ENCODE results near the gene COLEC11. TPM values are rescaled to one million over a fixed set of nuclear protein-coding genes. Genes with fewer than 3 reads are reported as not detected.
"Not testable (repeated sequence)": the region's sequence is repeated elsewhere in the genome, so short reads cannot be mapped to it uniquely, and the experiment has no call there.

COLEC11 gene
- total RNA-seq, 1 experiment from 2014 or later: not detected

DNA sequence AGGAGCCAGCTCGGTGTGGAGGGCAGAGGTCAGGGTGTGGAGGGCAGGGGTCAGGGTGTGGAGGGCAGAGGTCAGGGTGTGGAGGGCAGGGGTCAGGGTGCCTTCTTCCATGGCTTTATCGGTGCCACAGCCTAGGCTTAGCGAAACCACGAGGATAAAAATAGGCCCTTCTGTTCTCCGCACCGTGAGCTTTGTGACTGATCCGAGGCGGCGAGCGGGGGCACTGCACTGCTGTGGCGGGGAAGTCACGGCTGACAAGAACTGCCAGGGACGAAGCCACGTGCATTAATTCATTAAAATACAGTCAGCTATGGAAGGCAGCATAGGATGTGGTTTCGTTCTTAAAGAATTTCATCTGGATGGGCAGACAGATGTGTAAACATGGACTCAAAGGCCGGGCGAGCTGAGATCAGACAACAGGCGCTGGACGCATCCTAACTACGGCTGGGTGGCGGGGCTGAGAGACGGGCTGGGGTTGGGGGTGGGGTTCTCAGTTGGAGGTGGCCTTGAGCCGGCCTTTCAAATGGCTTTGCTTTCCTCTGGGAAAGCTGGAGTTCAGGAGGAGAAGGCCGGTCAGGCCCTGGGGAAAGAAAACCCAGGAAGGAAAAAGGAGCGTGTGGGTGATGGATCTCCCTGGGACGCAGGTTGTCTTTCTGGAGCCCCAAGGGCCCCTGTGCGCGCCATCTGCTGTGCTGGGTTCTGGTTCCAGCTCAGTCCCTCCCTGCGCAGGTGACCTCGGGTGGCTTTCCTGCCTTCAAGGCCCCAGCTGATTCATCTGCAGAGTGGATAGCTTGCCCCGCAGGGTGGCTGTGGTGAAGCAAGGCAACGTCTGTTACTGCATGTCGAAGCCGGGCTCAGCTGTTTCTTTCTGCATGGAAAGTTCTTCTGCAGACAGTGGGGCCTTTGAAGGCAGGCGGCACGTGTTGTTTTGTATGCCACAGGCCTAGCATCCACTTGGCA is 62.1 kb downstream of the COLEC11 start:
- Histone ChIP-seq H3K9me2 (replicated peaks; ENCODE audit: insufficient read depth, low read length) (no peaks in the 10 kb centered on the region), H3K27me3 (ENCODE audit: low read length) (no peaks in the 10 kb centered on the region), H3K4me3 (ENCODE audit: low read length) (no peak overlapping the region), H3K4me1 (ENCODE audit: low read length) (peaks cover 10% of the 10 kb centered on the region), H3K4me2 (ENCODE audit: low read depth, low read length, poor library complexity, severe bottlenecking) (peak overlapping the region; percentile 43), H3K27ac (ENCODE audit: low read length) (no peak overlapping the region), H3K36me3 (ENCODE audit: insufficient read depth, low read length) (no peaks in the 10 kb centered on the region), H3K9me3 (ENCODE audit: low read length) (no peaks in the 10 kb centered on the region), H2AFZ (ENCODE audit: low read length) (peak overlapping the region; percentile 78; the same call in 1 of the 2 replicates), H3K9ac (ENCODE audit: low read length) (peak overlapping the region; percentile 24), H4K20me1 (ENCODE audit: insufficient read depth, low read depth, low read length) (no peaks in the 10 kb centered on the region), H3K79me2 (ENCODE audit: low read length) (no peaks in the 10 kb centered on the region)
- DNase-seq: peak; percentile 50

DNA sequence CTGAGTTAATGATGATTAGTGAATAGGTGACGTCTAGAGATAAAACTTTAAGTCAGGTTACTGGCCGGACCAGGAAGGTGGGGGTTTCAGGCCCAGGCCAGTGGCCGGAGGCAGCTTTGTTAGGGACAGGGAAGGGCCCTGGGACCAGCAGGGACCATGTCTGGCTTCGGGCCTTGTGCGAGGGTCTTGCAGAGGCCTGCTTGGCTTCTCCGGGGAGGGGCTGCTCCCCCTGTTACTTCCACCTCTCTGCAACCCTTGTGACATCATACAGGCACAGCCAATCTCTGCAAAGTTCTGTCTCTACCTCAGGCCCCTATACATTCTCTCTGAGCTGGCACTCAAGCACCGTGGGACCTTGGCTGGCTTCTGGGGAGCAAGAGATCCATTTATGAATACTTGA is 63.0 kb downstream of the COLEC11 start, which contains the start of gene ALLC:
TSS of gene ALLC (plus strand) at position 320 of the 400 bp plus-strand sequence. CDS start 12,958 bp downstream, outside the sequence.
- peaks cover 4% of the 10 kb centered on the region for H3K4me1 ChIP-seq (ENCODE audit: low read length)
- H2AFZ ChIP-seq (ENCODE audit: low read length): peak within 1 kb of the TSS; percentile 78; the same call in 1 of the 2 replicates
- no peaks in the 10 kb centered on the region for H3K36me3 ChIP-seq (ENCODE audit: insufficient read depth, low read length)
- H3K9me3 ChIP-seq (ENCODE audit: low read length): no peaks in the 10 kb centered on the region
- no peaks in the 10 kb centered on the region for H3K79me2 ChIP-seq (ENCODE audit: low read length)
- peak within 1 kb of the TSS; percentile 43 for H3K4me2 ChIP-seq (ENCODE audit: low read depth, low read length, poor library complexity, severe bottlenecking)
- peak within 1 kb of the TSS; percentile 24; the same call in 1 of the 2 replicates for H3K9ac ChIP-seq (ENCODE audit: low read length)
- H3K27me3 ChIP-seq (ENCODE audit: low read length): no peaks in the 10 kb centered on the region
- no peak within 1 kb of the TSS for H3K27ac ChIP-seq (ENCODE audit: low read length)
- H3K4me3 ChIP-seq (ENCODE audit: low read length): no peak within 1 kb of the TSS
- no peak for DNase-seq
- no peaks in the 10 kb centered on the region for H3K9me2 ChIP-seq (replicated peaks; ENCODE audit: insufficient read depth, low read length)
- no peaks in the 10 kb centered on the region for H4K20me1 ChIP-seq (ENCODE audit: insufficient read depth, low read depth, low read length)

GRCh38 chr2:3659447-3660432 is 64.8 kb downstream of the COLEC11 start:
- Histone ChIP-seq H3K27me3 (ENCODE audit: low read length) (no peaks in the 10 kb centered on the region), H3K4me1 (ENCODE audit: low read length) (peaks cover 4% of the 10 kb centered on the region), H2AFZ (ENCODE audit: low read length) (no peak overlapping the region), H3K4me2 (ENCODE audit: low read depth, low read length, poor library complexity, severe bottlenecking) (no peak overlapping the region), H3K27ac (ENCODE audit: low read length) (no peak overlapping the region), H3K9ac (ENCODE audit: low read length) (no peak overlapping the region), H3K4me3 (ENCODE audit: low read length) (no peak overlapping the region), H3K79me2 (ENCODE audit: low read length) (no peaks in the 10 kb centered on the region), H3K9me2 (replicated peaks; ENCODE audit: insufficient read depth, low read length) (no peaks in the 10 kb centered on the region), H3K36me3 (ENCODE audit: insufficient read depth, low read length) (no peaks in the 10 kb centered on the region), H3K9me3 (ENCODE audit: low read length) (no peaks in the 10 kb centered on the region), H4K20me1 (ENCODE audit: insufficient read depth, low read depth, low read length) (no peaks in the 10 kb centered on the region)
- no peak for DNase-seq

DNA sequence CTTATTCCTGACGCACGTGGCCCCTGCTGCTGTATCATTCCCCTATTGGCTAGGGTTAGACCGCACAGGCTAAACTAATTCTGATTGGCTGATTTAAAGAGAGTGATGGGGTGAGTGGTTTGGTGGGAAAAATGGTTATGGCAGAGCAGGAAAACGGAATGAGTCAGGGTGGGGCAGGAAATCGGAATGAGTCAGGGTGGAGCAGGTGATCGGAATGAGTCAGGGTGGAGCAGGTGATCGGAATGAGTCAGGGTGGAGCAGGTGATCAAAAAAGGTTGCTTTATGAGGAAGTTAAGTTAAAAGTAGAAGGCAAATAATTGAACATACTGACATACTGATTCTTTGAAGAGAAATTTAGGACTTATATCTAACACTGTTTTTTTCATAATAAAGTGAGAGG is 65.7 kb downstream of the COLEC11 start:
- not testable (repeated sequence) for DNase-seq; H3K9me3 ChIP-seq (ENCODE audit: low read length); H3K36me3 ChIP-seq (ENCODE audit: insufficient read depth, low read length); H3K27ac ChIP-seq (ENCODE audit: low read length); H3K79me2 ChIP-seq (ENCODE audit: low read length); H3K27me3 ChIP-seq (ENCODE audit: low read length); H2AFZ ChIP-seq (ENCODE audit: low read length); H4K20me1 ChIP-seq (ENCODE audit: insufficient read depth, low read depth, low read length); H3K4me3 ChIP-seq (ENCODE audit: low read length); H3K4me2 ChIP-seq (ENCODE audit: low read depth, low read length, poor library complexity, severe bottlenecking); H3K9me2 ChIP-seq (replicated peaks; ENCODE audit: insufficient read depth, low read length); H3K4me1 ChIP-seq (ENCODE audit: low read length); H3K9ac ChIP-seq (ENCODE audit: low read length)

DNA sequence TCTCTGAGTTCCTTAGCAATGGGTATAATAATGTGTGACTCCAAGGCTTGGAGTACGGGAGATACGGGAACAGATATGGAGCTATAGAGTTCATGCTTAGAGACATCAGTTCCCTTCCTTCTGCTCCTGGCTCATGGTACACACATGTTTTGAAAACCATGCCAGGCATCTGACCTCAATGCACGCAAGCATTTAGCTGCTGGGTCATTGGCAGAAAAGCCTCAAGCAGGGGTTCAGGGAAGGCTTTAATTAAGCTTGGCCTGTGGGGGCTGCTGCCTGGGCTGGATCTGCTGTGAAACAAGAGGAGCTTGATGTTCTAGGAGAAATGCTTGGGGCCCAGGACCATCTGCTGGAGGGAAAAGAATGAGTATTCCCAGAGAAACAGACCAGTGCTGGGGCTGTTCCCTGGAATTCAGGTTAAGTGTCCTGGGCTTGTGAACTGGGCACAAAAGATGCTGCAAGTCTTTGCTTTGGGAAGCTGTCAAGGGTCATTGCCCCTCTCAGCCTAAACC is 66.3 kb downstream of the COLEC11 start:
- H3K9ac ChIP-seq (ENCODE audit: low read length): no peak overlapping the region
- H3K36me3 ChIP-seq (ENCODE audit: insufficient read depth, low read length): no peaks in the 10 kb centered on the region
- no peak overlapping the region for H3K27ac ChIP-seq (ENCODE audit: low read length)
- H3K9me2 ChIP-seq (replicated peaks; ENCODE audit: insufficient read depth, low read length): no peaks in the 10 kb centered on the region
- H3K4me3 ChIP-seq (ENCODE audit: low read length): no peak overlapping the region
- no peaks in the 10 kb centered on the region for H3K27me3 ChIP-seq (ENCODE audit: low read length)
- no peak for DNase-seq
- H3K4me2 ChIP-seq (ENCODE audit: low read depth, low read length, poor library complexity, severe bottlenecking): no peak overlapping the region
- no peak overlapping the region for H2AFZ ChIP-seq (ENCODE audit: low read length)
- no peaks in the 10 kb centered on the region for H4K20me1 ChIP-seq (ENCODE audit: insufficient read depth, low read depth, low read length)
- no peaks in the 10 kb centered on the region for H3K9me3 ChIP-seq (ENCODE audit: low read length)
- no peaks in the 10 kb centered on the region for H3K79me2 ChIP-seq (ENCODE audit: low read length)
- peaks cover 4% of the 10 kb centered on the region for H3K4me1 ChIP-seq (ENCODE audit: low read length)

- Histone ChIP-seq H3K9me2 (replicated peaks; ENCODE audit: insufficient read depth, low read length) (no peaks in the 10 kb centered on the region), H3K27ac (ENCODE audit: low read length) (no peak overlapping the region)
Measured at GRCh38 chr2:3662239-3662638, 67.3 kb downstream of the COLEC11 start.

DNA sequence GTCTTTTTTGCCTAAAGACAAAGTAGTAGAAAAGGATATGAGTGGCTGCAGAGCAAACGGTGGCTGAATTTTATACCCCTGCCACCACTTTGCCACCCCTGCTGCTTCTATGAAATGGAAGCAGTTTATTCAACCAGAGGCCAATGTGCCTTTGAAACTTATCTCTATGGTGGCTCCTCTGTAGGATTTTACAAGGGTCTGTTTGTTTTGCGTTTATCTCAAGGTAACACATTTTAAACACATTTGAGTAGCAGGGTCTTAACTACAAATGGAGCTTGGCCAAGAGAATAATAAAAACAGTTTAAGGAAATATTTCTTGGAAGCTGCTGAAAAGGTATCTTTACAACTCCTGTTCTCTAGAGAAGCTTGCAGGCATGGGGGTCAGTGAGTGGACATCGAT is 69.2 kb downstream of the COLEC11 start:
- Histone ChIP-seq H3K9ac (ENCODE audit: low read length) (no peak overlapping the region), H3K4me2 (ENCODE audit: low read depth, low read length, poor library complexity, severe bottlenecking) (no peak overlapping the region), H3K4me1 (ENCODE audit: low read length) (no peaks in the 10 kb centered on the region), H3K36me3 (ENCODE audit: insufficient read depth, low read length) (no peaks in the 10 kb centered on the region), H2AFZ (ENCODE audit: low read length) (no peak overlapping the region), H4K20me1 (ENCODE audit: insufficient read depth, low read depth, low read length) (no peaks in the 10 kb centered on the region), H3K27ac (ENCODE audit: low read length) (no peak overlapping the region), H3K9me2 (replicated peaks; ENCODE audit: insufficient read depth, low read length) (no peaks in the 10 kb centered on the region), H3K27me3 (ENCODE audit: low read length) (no peaks in the 10 kb centered on the region), H3K9me3 (ENCODE audit: low read length) (no peaks in the 10 kb centered on the region), H3K79me2 (ENCODE audit: low read length) (no peaks in the 10 kb centered on the region), H3K4me3 (ENCODE audit: low read length) (no peak overlapping the region)
- no peak for DNase-seq

More at GRCh38 chr2:3662239-3662638, 67.3 kb downstream of the COLEC11 start:
- H3K4me1 ChIP-seq (ENCODE audit: low read length): no peaks in the 10 kb centered on the region
- DNase-seq: no peak
- no peak overlapping the region for H3K4me3 ChIP-seq (ENCODE audit: low read length)
- no peaks in the 10 kb centered on the region for H3K9me3 ChIP-seq (ENCODE audit: low read length)
- H3K4me2 ChIP-seq (ENCODE audit: low read depth, low read length, poor library complexity, severe bottlenecking): no peak overlapping the region
- no peaks in the 10 kb centered on the region for H3K79me2 ChIP-seq (ENCODE audit: low read length)
- H3K9ac ChIP-seq (ENCODE audit: low read length): no peak overlapping the region
- H3K27me3 ChIP-seq (ENCODE audit: low read length): no peaks in the 10 kb centered on the region
- H3K36me3 ChIP-seq (ENCODE audit: insufficient read depth, low read length): no peaks in the 10 kb centered on the region
- no peaks in the 10 kb centered on the region for H4K20me1 ChIP-seq (ENCODE audit: insufficient read depth, low read depth, low read length)
- H2AFZ ChIP-seq (ENCODE audit: low read length): no peak overlapping the region
